DMS 273 (cell line): Measurements from ENCODE around the gene PLA2G12B.
A peak's percentile ranks its signal among the peaks of the same experiment; 100 is the strongest.
"Not testable (repeated sequence)": the region's sequence is repeated elsewhere in the genome, so short reads cannot be mapped to it uniquely, and the experiment has no call there.

ENCODE experiments used
- DNase-seq: peaks from one replicate; lab custom pipeline; 2025; ENCODE audit not compliant: unreplicated experiment; lab: John Stamatoyannopoulos, UW

Gene PLA2G12B

GRCh38 chr10:72954596-72955554 lies at the start of gene PLA2G12B:
TSS of gene PLA2G12B (minus strand) at chr10:72954806. CDS start at chr10:72954685, 121 bp downstream.
- DNase-seq: peak; percentile 79

GRCh38 chr10:73003822-73004221 lies 49.2 kb upstream of the PLA2G12B start:
- no peak for DNase-seq

- no peak for DNase-seq
Measured at GRCh38 chr10:73000973-73001372, 46.4 kb upstream of the PLA2G12B start.

GRCh38 chr10:72997099-72997498 lies 42.5 kb upstream of the PLA2G12B start:
- no peak for DNase-seq

- not testable (repeated sequence) for DNase-seq
Measured at GRCh38 chr10:72995459-72995858, 40.9 kb upstream of the PLA2G12B start.

- not testable (repeated sequence) for DNase-seq
Measured at GRCh38 chr10:72989771-72990170, 35.2 kb upstream of the PLA2G12B start.

GRCh38 chr10:72984618-72985017 lies 30.0 kb upstream of the PLA2G12B start:
- DNase-seq: not testable (repeated sequence)

GRCh38 chr10:72981882-72982529 lies 27.4 kb upstream of the PLA2G12B start:
- no peak for DNase-seq

GRCh38 chr10:72981028-72981881 lies 26.6 kb upstream of the PLA2G12B start:
- DNase-seq: no peak

GRCh38 chr10:72980348-72980747 lies 25.7 kb upstream of the PLA2G12B start:
- no peak for DNase-seq

GRCh38 chr10:72979709-72980108 lies 25.1 kb upstream of the PLA2G12B start:
- no peak for DNase-seq

- no peak for DNase-seq
Measured at GRCh38 chr10:72976886-72977285, 22.3 kb upstream of the PLA2G12B start.

- no peak for DNase-seq
Measured at GRCh38 chr10:72956001-72956400, 1.4 kb upstream of the PLA2G12B start.

- no peak for DNase-seq
Measured at GRCh38 chr10:72954230-72954595, 393 bp downstream of the PLA2G12B start.

GRCh38 chr10:72953687-72954086 lies 919 bp downstream of the PLA2G12B start:
- no peak for DNase-seq

GRCh38 chr10:72952642-72953158 lies 1.9 kb downstream of the PLA2G12B start:
- no peak for DNase-seq

GRCh38 chr10:72952189-72952588 lies 2.4 kb downstream of the PLA2G12B start:
- DNase-seq: no peak

GRCh38 chr10:72951760-72952159 lies 2.8 kb downstream of the PLA2G12B start:
- DNase-seq: no peak

GRCh38 chr10:72948762-72949161 lies 5.8 kb downstream of the PLA2G12B start:
- DNase-seq: no peak

GRCh38 chr10:72946963-72947362 lies 7.6 kb downstream of the PLA2G12B start:
- no peak for DNase-seq
